GM23338 (cell line): ENCODE measurements around the gene ALDH3A2. TPM values are rescaled to one million over a fixed set of nuclear protein-coding genes. Genes with fewer than 3 reads are reported as not detected.

ENCODE experiments used
- CREB1 ChIP-seq: fragments of 250-450 bp; sonication (Bioruptor Pico); IDR thresholded peaks from 2 replicates; pipeline ENCODE4 v1.5.0; 2020; ENCODE audit warnings: low read depth, mild to moderate bottlenecking, moderate library complexity
- EZH2 ChIP-seq: fragments of 200-600 bp; sonication (generic); IDR thresholded peaks from one replicate; pipeline ENCODE4 v1.8.0; 2017; ENCODE audit warnings: antibody characterized with exemption, mild to moderate bottlenecking, low read depth; ENCODE audit not compliant: unreplicated experiment
- EZH2phosphoT487 ChIP-seq: fragments of 200-600 bp; sonication (generic); IDR thresholded peaks from one replicate; pipeline ENCODE4 v1.8.1; 2018; ENCODE audit warnings: antibody characterized with exemption; ENCODE audit not compliant: unreplicated experiment
- JUNB ChIP-seq: IDR thresholded peaks from one replicate; pipeline ENCODE4 v1.6.1; 2016; ENCODE audit warnings: antibody characterized with exemption; ENCODE audit not compliant: unreplicated experiment
- STAT1 ChIP-seq: IDR thresholded peaks from one replicate; pipeline ENCODE4 v1.6.1; 2016; ENCODE audit warnings: antibody characterized with exemption; ENCODE audit not compliant: unreplicated experiment
- ZNF114 ChIP-seq: fragments of 250-450 bp; sonication (Bioruptor Pico); IDR thresholded peaks from 2 replicates; pipeline ENCODE4 v1.5.0; 2020; ENCODE audit warnings: mild to moderate bottlenecking, moderate library complexity
- ZNF331 ChIP-seq: fragments of 250-450 bp; sonication (Bioruptor Pico); IDR thresholded peaks from 2 replicates; pipeline ENCODE4 v1.5.0; 2020; ENCODE audit warnings: low read depth, mild to moderate bottlenecking, moderate library complexity
- polyA plus RNA-seq: library from polyadenylated mRNA; unstranded; fragments of >200 nt; fragmentation: Nextera tagmentation; extraction: Ambion mirVana; gene quantifications from 2 replicates; pipeline ENCODE4 v1.2.1, GENCODE V29; 2016
- total RNA-seq: library from RNA; depleted of rRNA; stranded (reverse); fragments of >200 nt; shearing (Covaris generic); gene quantifications from 2 replicates; pipeline ENCODE4 v1.2.3, GENCODE V29; 2014
- TF ChIP-seq, protein P1 (sequence below): fragments of 250-450 bp; sonication (Bioruptor Pico); IDR thresholded peaks from 2 replicates; pipeline ENCODE4 v1.5.0; 2020; ENCODE audit warnings: mild to moderate bottlenecking, moderate library complexity
- TF ChIP-seq, protein P2 (sequence below): IDR thresholded peaks from one replicate; pipeline ENCODE4 v1.6.1; 2018; ENCODE audit warnings: antibody characterized with exemption; ENCODE audit not compliant: unreplicated experiment
- TF ChIP-seq, protein P3 (sequence below), 2 experiments: fragments of 200-600 bp in 1 of 2; sonication (generic) in 1 of 2; conservative IDR thresholded peaks; 2 replicates each; pipeline versions ENCODE4 v1.5.1 to v1.6.1; 2016 to 2017; ENCODE audit warnings: antibody characterized with exemption in 2 of 2, low read depth in 2 of 2, mild to moderate bottlenecking in 2 of 2, moderate library complexity in 1 of 2
- TF ChIP-seq, protein P4 (sequence below): IDR thresholded peaks from 2 replicates; pipeline ENCODE4 v1.6.1; 2016; ENCODE audit warnings: antibody characterized with exemption

ALDH3A2 gene
- total and polyA plus RNA-seq, 2 experiments from 2014 or later: 31.3 to 159 TPM

DNA sequence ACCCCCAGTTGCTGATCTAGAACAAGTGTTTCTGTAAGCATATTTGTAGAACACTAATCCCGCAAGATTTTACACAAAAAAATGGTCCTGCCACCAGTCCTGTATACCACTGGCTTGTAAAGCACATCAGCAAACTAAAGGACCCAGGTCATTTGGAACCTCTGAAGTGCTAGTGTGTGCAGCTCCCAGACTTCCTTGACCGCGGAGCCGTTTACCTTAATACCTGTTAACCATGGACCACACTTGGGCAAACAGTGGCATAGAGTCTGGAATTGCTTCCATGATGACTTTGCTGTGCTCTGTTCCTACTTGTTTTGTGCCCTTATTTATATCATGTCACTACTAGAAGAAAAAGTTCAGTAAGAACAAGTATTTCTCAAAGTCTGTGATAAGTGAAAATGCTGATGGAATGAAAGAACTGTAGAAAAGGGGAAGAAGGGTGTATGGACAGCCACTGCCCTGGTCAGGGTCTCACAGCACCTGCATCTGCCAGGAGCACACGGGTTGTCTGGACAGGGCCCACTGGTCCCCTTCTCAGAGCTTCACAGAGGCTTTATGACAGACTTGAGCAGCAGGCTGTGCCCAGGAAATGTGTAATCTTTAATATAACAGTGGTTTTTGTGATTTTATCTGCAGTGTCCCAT, 29.3 kb downstream of the ALDH3A2 start (continued):
- TF ChIP-seq, protein P1, sequence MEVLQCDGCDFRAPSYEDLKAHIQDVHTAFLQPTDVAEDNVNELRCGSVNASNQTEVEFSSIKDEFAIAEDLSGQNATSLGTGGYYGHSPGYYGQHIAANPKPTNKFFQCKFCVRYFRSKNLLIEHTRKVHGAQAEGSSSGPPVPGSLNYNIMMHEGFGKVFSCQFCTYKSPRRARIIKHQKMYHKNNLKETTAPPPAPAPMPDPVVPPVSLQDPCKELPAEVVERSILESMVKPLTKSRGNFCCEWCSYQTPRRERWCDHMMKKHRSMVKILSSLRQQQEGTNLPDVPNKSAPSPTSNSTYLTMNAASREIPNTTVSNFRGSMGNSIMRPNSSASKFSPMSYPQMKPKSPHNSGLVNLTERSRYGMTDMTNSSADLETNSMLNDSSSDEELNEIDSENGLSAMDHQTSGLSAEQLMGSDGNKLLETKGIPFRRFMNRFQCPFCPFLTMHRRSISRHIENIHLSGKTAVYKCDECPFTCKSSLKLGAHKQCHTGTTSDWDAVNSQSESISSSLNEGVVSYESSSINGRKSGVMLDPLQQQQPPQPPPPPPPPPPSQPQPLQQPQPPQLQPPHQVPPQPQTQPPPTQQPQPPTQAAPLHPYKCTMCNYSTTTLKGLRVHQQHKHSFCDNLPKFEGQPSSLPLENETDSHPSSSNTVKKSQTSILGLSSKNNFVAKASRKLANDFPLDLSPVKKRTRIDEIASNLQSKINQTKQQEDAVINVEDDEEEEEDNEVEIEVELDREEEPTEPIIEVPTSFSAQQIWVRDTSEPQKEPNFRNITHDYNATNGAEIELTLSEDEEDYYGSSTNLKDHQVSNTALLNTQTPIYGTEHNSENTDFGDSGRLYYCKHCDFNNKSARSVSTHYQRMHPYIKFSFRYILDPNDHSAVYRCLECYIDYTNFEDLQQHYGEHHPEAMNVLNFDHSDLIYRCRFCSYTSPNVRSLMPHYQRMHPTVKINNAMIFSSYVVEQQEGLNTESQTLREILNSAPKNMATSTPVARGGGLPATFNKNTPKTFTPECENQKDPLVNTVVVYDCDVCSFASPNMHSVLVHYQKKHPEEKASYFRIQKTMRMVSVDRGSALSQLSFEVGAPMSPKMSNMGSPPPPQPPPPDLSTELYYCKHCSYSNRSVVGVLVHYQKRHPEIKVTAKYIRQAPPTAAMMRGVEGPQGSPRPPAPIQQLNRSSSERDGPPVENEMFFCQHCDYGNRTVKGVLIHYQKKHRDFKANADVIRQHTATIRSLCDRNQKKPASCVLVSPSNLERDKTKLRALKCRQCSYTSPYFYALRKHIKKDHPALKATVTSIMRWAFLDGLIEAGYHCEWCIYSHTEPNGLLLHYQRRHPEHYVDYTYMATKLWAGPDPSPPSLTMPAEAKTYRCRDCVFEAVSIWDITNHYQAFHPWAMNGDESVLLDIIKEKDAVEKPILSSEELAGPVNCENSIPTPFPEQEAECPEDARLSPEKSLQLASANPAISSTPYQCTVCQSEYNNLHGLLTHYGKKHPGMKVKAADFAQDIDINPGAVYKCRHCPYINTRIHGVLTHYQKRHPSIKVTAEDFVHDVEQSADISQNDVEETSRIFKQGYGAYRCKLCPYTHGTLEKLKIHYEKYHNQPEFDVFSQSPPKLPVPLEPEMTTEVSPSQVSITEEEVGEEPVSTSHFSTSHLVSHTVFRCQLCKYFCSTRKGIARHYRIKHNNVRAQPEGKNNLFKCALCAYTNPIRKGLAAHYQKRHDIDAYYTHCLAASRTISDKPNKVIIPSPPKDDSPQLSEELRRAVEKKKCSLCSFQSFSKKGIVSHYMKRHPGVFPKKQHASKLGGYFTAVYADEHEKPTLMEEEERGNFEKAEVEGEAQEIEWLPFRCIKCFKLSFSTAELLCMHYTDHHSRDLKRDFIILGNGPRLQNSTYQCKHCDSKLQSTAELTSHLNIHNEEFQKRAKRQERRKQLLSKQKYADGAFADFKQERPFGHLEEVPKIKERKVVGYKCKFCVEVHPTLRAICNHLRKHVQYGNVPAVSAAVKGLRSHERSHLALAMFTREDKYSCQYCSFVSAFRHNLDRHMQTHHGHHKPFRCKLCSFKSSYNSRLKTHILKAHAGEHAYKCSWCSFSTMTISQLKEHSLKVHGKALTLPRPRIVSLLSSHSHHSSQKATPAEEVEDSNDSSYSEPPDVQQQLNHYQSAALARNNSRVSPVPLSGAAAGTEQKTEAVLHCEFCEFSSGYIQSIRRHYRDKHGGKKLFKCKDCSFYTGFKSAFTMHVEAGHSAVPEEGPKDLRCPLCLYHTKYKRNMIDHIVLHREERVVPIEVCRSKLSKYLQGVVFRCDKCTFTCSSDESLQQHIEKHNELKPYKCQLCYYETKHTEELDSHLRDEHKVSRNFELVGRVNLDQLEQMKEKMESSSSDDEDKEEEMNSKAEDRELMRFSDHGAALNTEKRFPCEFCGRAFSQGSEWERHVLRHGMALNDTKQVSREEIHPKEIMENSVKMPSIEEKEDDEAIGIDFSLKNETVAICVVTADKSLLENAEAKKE (CRISPR knock-in tag): no peak
- no peak for TF ChIP-seq EZH2
- no peak for TF ChIP-seq ZNF331 (CRISPR knock-in tag)
- TF ChIP-seq CREB1 (CRISPR knock-in tag): no peak
- TF ChIP-seq, protein P2, sequence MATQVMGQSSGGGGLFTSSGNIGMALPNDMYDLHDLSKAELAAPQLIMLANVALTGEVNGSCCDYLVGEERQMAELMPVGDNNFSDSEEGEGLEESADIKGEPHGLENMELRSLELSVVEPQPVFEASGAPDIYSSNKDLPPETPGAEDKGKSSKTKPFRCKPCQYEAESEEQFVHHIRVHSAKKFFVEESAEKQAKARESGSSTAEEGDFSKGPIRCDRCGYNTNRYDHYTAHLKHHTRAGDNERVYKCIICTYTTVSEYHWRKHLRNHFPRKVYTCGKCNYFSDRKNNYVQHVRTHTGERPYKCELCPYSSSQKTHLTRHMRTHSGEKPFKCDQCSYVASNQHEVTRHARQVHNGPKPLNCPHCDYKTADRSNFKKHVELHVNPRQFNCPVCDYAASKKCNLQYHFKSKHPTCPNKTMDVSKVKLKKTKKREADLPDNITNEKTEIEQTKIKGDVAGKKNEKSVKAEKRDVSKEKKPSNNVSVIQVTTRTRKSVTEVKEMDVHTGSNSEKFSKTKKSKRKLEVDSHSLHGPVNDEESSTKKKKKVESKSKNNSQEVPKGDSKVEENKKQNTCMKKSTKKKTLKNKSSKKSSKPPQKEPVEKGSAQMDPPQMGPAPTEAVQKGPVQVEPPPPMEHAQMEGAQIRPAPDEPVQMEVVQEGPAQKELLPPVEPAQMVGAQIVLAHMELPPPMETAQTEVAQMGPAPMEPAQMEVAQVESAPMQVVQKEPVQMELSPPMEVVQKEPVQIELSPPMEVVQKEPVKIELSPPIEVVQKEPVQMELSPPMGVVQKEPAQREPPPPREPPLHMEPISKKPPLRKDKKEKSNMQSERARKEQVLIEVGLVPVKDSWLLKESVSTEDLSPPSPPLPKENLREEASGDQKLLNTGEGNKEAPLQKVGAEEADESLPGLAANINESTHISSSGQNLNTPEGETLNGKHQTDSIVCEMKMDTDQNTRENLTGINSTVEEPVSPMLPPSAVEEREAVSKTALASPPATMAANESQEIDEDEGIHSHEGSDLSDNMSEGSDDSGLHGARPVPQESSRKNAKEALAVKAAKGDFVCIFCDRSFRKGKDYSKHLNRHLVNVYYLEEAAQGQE: no peak
- TF ChIP-seq ZNF114 (CRISPR knock-in tag): no peak
- TF ChIP-seq JUNB: no peak
- no peak for TF ChIP-seq EZH2phosphoT487
- no peak for TF ChIP-seq STAT1
- TF ChIP-seq, protein P3, sequence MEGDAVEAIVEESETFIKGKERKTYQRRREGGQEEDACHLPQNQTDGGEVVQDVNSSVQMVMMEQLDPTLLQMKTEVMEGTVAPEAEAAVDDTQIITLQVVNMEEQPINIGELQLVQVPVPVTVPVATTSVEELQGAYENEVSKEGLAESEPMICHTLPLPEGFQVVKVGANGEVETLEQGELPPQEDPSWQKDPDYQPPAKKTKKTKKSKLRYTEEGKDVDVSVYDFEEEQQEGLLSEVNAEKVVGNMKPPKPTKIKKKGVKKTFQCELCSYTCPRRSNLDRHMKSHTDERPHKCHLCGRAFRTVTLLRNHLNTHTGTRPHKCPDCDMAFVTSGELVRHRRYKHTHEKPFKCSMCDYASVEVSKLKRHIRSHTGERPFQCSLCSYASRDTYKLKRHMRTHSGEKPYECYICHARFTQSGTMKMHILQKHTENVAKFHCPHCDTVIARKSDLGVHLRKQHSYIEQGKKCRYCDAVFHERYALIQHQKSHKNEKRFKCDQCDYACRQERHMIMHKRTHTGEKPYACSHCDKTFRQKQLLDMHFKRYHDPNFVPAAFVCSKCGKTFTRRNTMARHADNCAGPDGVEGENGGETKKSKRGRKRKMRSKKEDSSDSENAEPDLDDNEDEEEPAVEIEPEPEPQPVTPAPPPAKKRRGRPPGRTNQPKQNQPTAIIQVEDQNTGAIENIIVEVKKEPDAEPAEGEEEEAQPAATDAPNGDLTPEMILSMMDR (conservative IDR thresholded peaks at IDR 0.05; ENCODE audit: low read depth in 2 of 2): no peak
- TF ChIP-seq, protein P4, sequence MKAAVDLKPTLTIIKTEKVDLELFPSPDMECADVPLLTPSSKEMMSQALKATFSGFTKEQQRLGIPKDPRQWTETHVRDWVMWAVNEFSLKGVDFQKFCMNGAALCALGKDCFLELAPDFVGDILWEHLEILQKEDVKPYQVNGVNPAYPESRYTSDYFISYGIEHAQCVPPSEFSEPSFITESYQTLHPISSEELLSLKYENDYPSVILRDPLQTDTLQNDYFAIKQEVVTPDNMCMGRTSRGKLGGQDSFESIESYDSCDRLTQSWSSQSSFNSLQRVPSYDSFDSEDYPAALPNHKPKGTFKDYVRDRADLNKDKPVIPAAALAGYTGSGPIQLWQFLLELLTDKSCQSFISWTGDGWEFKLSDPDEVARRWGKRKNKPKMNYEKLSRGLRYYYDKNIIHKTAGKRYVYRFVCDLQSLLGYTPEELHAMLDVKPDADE: no peak
